HG03196 (cell line): ENCODE results near the gene PLAGL1.
"Not testable (repeated sequence)": the region's sequence is repeated elsewhere in the genome, so short reads cannot be mapped to it uniquely, and the experiment has no call there.

Source experiments
- ATAC-seq: cut with Tn5 transposase; IDR thresholded peaks from one replicate; pipeline ENCODE4 v1.9.1; 2021; ENCODE audit not compliant: unreplicated experiment

Gene PLAGL1

DNA sequence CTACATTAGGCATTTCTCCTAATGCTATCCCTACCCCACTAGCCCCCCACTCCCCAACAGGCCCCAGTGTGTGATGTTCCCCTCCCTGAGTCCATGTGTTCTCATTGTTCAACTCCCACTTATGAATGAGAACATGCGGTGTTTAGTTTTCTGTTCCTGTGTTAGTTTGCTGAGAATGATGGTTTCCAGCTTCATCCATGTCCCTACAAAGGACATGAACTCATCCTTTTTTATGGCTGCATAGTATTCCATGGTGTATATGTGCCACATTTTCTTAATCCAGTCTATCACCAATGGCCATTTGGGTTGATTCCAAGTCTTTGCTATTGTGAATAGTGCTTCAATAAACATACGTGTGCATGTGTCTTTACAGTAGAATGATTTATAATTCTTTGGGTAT lies 1.6 kb upstream of the PLAGL1 start:
- not testable (repeated sequence) for ATAC-seq

DNA sequence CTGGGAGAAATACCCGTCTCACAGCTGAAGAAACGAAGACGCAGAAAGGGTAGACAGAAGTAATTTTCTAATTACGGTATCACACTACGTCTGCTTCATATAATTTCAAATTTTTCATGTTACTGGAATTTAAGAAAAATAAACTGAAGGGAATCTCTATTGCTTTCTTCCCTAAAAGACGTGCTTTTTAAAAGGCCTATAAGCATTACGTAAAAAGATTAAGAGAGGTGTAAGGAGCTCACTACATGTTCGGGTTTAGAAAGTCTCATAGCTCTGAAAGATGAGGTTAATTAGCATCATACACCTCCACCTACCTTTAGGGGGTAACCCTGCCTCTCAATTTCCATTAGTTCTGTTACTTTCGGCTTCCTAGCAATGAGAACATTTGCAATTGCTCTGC lies 787 bp upstream of the PLAGL1 start:
- ATAC-seq, result no peak

DNA sequence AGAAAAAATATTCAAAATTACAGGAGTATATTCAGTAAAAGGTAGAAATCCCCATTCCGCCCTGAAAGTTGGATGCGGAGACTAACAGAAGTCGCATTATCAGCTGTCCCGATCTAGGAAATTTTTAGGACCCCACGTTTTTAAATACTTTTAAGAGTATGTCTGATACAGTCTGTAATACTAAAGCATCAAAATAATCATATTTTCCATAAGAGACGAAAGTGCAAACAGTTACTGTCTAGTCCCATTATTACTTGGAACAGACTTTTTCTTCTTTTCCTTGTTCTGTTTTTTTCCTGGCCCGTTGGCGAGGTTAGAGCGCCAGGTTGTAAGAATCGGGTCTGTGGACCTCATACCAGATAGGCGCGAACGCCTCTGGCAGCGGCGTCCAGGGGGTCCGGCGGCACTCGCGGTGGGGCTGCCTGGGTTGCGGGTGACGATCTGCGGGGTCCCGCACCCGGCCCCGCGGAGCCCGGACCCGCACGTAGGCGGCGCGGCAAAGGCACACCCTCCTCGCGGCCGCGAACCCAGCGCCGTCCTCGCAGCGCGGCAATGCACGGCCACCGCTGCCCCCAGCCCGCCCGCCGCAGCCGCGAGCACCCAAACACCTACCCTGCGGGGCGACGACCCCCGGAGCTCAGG lies 460 bp downstream of the PLAGL1 start:
- ATAC-seq, result no peak

DNA sequence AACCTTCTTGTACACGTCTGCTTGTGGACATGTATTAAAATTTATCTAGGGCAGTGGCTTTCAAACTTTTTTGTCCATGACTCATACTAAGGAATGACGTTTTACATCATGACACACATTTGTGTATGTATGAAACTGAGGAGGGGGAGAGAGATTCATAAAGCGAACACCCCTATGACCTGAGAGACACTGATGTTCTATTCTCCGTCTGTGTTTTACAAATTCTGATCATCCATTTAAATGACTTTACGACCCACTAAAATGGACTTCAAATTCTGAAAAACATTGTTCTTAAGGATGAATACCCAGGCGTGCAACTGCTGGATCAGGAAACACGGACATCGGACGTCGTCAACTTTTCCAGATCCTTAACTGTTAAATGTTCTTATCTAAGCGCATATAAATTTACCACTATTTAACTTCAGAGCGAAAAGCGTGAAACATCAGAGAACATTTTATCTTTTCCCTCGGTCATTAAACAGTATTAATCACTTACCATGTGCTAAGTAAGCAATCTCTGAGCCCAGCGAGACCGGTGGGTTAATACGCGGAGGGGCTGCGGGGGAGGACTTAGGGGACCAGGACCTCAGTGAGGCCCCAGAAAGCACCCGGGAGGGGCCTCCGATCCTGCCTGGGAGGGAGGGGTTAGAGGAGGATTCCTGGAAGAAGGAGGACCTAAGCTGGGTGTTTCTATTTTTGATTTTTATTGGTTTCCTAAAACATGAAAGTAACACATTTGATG lies 1.2 kb downstream of the PLAGL1 start:
- ATAC-seq, result no peak

DNA sequence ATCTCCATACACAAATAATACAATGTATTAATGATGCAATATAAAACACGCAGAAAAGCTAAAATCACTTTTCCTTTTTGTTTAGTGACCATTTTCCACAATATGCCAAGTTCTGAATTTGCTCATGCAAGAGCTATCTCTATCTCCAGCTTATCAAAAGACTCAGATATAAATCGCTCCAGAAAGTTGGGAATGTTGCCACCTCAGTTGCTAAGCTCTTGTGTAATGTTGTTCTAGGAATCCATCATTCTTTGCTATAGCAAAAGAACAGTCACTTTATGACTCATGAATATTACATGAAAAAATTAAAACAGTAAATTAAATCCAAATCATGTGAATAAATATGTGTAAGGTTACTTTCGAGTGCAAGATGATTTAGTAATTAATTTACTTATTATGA lies 8.7 kb downstream of the PLAGL1 start:
- no peak for ATAC-seq

DNA sequence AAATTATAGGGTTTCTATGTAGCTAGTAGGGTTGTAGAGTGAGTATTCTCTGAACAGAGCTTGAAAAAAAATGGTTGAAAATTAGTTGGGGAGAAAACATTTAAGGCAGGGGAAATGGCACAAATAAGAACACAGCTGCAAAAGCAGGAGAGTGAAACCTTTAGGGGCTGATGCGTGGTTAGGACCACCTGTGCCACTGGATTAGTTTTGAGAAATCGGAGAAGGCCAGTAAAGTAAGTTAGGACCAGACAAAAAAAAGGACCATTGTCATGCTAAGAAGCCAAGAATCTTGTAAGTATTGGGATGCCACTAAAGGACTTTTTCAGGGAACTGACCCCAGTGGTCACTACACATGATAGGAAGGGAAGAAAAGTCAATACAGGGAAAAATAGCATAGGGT lies 9.4 kb downstream of the PLAGL1 start:
- no peak for ATAC-seq

DNA sequence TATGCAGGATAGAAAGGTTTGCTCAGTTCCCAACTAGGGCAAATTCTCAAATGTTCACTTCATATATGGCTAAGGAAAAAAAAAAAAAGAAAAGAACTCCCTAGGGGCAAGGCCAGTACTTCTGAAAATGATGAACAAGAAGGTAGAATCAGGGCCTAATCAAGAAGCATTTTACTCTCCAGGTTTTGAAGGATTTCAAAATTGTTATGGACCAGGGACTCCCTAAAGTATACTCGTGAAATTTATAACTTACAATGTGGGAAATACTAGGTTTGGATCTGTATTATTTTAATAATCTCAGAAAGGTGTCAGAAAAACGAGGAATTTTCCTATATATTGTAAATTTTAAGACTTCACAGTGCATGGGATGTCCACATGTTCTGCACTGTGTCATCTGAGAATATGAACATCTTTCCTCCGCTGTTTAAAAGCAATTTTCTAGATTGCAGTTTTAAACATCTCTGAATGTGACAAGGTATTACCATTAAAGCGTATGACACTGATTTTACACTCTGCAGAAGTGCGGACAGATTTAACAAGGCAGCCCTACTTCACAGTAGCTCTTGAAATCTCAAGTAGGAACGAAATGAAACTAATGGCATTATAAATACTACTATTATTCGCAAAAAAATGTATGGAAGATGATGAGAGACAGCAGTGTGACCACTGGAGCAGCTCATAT lies 14.0 kb downstream of the PLAGL1 start:
- ATAC-seq, result no peak

DNA sequence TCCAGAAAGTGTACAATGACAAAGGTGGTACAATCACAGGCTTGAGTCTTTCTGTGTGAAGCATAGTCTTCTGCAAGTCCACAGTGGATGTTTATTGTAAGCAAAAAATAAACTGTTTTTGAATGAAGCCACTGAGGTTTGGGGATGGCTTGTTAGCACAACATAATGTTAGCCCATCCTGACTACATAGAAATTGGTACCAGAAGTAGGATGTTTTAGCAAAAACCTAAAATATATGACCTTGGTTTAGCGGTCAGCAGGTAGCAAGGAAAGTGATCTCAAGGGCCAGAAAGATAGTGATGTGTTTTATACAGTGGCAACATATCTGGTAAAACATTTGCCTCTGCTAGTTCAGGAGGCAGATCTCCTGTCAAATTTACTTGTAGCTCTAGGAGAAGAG lies 15.8 kb downstream of the PLAGL1 start:
- ATAC-seq, result no peak

DNA sequence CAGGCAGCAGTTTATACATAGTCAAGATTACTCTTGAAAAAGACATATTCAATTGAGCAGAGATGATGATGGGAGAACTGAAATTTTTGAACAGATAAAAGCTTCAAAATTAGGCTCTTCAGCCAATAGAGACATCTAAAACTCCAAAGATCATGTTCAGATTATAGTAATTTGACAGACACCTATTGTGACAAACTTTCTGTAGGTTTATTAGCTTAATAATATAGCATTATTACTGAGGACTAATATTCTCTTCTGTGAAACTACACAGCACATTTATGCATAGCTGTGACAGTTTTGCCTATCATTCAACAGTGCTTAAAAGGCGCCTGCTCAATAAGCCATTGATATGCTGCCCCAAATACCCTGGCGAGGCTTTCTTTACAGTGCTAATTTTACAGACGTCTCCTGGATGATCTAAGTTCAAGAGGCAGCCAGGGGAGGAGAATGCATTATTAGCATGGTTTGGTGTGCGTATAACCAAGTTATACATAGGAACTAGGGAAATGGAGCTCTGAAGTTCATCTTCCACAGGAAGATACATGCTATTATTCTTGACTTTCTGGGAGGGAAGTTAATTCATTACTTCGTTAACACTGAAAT lies 21.5 kb downstream of the PLAGL1 start:
- ATAC-seq, result no peak

DNA sequence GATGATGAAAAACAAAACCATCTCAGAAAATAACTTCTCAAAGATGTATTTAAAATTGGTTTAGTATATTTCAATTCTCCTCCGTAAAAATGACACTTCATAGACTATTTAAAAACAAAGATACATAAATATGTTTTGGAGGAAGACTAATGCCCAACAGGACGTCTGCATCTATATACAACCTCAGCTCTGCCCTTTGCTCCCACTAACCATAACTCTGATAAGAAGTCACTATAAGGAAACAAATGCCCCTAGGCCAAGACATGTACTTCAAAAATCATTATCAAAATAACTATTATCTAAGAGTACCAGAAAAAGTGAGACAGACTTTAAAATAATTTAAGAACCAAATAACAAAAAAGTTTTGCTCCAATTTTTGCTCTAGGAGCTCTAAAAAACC lies 23.4 kb downstream of the PLAGL1 start:
- ATAC-seq, result no peak

DNA sequence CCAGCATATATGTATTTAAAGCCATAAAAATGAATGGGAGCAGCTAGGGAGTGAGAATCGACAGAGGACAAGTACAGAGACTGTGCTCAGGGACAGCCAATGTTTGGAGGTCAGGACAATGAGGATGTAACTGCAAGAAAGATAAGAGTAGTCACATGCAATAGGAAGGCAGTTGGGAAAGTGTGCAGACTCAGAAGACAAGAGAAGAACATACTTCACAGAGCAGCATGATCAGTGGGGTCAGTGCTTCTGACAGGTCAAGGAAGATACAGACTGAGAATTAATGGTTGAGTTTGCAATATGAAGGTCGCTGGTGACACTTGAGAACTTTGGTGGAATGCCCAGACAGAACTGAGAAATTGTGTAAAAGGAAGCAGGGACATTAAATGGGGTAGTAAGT lies 25.1 kb downstream of the PLAGL1 start:
- ATAC-seq, result no peak

DNA sequence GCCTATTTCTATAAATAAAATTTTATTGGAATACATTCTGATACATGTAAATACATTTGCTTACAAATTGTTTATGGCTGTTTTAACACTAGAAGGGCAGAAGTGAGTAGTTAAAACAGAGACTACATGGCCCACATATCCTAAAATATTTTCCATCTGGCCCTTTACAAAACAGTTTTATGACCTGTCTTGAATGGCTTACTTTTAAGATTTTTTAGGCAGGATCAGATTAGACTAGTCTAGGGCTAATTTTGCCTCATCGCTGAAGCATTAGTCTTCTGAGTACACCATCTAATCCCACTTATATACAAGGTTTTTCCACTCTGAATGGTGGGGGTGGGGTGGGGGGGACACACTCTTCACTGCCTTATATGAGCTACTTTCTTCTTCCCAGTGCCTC lies 27.1 kb downstream of the PLAGL1 start:
- no peak for ATAC-seq

DNA sequence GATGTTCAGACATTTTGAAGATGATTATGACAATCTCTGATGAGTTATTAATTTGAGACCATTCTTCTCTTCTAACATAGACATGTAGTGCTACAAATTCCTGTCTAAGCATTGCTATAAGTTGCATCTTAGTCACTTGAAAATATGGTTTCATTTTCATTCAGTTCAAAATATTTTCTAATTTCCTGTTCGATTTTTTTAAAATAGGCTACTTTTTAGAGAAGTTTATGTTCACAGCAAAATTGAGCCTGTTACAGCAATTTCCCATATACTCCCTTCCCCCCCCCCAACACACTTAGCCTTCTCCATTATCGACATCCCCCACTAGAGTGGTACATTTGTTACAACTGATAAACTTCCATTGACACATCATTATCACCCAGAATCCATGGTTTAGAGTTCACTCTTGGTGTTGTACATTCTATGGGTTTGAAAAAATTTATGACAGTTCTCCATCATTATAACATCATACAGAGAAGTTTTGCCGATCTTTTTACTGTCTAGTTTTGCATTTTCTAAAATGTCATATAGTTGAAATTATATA lies 31.2 kb downstream of the PLAGL1 start:
- no peak for ATAC-seq

DNA sequence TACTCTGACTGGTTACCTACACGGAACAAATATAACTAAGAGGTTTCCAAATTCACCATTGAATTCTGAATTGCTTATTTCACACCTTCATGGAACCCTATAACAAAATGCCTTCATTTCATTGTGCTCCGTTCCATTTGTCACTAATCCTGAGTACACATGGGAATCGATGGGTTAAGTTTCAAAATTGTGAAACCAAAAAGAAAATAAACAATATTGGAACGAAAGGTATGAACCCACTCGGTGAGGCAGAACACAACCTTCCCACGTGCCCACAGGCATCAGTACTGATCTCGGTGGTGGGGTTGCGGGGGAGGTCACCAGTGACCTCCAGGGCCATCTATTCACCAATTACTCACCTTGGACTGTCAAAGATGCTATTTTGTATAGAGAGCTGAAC lies 34.0 kb downstream of the PLAGL1 start:
- ATAC-seq, result no peak

DNA sequence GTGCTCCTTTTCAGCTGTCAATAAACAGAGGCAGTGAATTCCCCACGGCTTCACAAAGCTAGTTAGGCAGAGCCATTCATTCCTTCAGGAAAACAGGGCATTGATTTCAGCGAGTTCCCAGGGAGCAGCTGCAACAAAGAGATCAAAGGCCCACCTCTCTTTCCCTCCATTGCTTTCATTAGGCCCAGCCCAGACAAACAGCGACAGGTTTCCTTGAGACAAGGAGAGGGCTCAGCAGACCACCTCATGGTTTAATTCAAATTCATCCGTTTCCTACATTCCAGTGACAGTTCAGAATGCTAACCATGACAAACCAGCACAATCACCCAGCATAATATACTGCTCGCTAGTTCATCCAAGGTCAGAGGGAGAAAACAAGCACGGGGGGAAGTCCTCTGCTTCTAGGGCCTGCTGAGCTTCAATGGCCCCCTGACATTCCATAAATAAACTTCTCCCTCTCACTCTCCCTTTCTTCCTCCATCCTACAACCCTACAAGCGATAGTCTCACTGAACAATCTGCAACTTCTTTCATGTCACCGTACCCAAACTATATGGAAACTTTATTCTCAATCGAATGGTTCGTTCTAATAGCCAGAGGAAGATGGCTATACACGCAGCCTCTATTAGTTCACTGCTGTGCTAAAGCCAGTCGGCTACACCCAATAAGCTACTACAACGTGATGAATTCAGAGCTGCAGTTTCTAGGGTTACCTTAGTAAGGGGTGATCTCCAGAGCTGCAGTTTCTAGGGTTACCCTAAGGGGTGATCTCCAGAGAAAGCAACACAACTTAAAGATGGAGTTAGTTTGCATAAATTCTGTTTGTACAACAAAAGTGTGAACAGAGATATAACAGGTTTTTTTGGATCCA lies 34.7 kb downstream of the PLAGL1 start:
- no peak for ATAC-seq

DNA sequence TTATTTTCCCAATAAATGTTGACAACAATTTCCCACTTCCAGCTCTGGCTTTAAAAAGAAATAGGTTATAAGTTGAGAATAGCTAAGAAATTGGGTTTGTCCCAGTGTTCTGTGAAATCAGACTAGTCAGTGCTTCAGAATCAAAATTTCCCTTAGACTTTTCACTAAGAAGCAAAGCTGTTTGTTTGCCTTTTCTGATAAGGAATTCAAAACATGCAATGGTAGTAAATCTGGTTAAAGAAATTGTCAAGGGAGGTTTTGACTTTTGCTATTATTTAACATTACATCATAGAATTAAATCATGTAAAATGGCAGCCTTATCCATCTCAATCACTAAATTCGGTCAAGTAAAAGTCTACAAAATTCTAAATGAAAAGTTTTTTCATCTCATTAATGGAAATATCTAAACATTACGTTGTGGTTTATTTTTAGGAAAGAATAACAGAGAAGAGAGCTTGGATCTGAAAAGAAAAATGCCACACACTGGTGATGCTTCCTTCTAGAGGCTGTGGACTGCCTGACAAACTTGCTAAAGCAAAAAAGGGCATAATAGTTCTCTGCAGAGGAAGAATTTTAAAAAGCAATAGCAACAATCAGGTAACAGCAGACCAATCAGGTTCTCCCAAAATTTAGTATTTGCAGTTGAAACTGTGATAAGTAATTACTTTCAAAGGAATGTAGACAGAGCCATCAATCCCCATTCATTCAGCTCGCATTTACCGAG lies 36.4 kb downstream of the PLAGL1 start:
- no peak for ATAC-seq

DNA sequence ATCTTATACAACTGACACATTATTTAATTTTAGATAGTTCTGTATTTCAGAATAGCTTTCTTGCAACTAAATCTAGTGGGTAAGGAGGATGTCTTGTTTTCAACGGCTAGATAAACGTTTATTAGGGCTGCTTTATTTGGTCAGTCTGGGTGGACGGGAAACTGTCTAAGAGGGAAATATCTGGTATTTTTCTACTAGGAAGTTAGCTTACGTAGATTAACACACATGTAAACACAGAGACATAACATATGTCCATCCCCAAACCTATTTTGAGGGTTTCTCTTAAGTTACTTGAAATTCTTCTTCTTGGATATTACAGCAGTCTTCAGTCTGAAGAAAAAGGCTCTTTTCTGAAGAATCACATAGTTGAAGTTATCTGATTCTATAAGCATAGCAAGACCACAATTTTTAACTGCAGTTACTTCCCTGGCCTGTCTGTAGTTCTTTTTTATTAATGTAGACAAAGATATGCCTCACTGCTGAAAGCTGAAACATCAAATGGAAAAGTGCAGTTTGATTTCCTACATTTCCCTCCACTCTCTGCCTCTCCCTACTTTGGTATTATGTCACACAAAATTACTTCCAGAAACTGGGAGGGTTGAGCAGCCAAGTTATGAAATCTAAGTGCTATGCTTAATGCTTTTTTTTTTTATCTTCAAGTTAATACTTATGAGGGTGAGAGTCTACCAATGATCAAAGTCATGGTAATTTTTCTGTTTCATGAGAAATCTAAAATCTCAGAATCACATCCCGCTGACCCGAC lies 37.4 kb downstream of the PLAGL1 start:
- ATAC-seq, result no peak

DNA sequence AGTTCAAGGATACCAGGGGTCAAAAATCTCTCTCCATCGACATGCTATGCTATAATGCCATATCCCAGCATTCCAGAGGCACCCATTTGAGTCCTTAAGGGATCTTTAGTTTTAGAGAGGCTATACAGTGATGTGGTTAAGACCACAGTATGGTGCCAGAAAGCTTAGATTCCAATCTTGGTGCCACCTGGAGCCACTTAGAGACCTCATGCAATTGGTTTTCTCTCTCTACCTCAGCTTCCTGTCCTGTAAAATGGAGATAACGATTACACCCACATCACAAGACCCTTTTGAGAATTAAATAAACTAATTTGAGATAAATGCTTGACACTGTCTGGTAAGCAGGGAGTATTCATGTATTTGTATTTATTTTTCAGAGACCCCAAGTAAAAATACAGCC lies 39.0 kb downstream of the PLAGL1 start:
- ATAC-seq, result no peak

DNA sequence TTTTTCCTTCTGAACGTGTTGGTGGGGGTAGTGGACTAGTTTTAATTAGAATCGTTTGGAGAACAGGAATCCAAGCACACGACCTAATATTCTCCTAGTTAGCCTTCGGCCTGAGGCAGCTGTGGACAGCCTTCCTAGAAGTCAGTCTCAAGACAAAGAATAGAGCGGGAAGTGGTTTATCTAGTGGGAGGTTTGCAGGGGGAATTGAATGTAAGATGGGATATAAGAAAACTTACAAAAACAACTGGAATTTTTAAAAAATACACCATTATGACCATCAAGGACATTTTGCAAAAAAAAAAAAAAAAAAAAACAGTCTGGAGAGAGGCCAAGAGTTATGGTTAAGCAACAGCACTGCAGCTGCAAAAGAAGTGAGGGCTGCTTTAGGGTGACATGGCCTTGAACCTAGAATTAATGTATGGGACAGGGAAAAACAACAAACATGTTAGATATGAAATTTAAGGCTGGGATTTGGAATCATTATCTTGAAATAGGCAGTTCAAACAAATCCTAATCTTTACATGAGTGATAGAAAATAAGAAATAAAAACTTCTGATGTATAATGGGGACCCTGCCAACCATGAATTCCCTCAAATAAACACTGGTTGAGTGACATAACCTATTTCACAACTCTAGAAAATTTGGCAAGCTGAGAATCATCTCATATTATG lies 40.2 kb downstream of the PLAGL1 start:
- ATAC-seq, result no peak
